Smooth muscle cell (in vitro differentiated cells): Measurements from ENCODE around the gene SPATA9. TPM values are rescaled to one million over a fixed set of nuclear protein-coding genes. Genes with fewer than 3 reads are reported as not detected.
A peak's percentile ranks its signal among the peaks of the same experiment; 100 is the strongest.

Experiments used
- DNase-seq: peaks from one replicate; lab custom pipeline; 2025; ENCODE audit not compliant: unreplicated experiment; lab: John Stamatoyannopoulos, UW
- H2AFZ ChIP-seq: fragments of 200-600 bp; sonication (generic); 2 replicates; pipeline ENCODE4 v1.6.0; 2016; ENCODE audit warnings: antibody characterized with exemption, low read depth, mild to moderate bottlenecking
- H3F3A ChIP-seq: fragments of 200-600 bp; sonication (generic); 2 replicates; pipeline ENCODE4 v1.6.0; 2017; ENCODE audit warnings: antibody characterized with exemption, low read depth
- H3K27ac ChIP-seq: fragments of 200-600 bp; sonication (generic); 2 replicates; pipeline ENCODE4 v1.5.1; 2016; ENCODE audit warnings: low read depth, mild to moderate bottlenecking
- H3K27me3 ChIP-seq: fragments of 200-600 bp; sonication (generic); 2 replicates; pipeline ENCODE4 v1.6.1; 2016; ENCODE audit warnings: low read depth, mild to moderate bottlenecking
- H3K36me3 ChIP-seq: fragments of 200-600 bp; sonication (generic); 2 replicates; pipeline ENCODE4 v1.5.1; 2016; ENCODE audit warnings: low read depth
- H3K4me1 ChIP-seq: fragments of 200-600 bp; sonication (generic); 2 replicates; pipeline ENCODE4 v1.5.1; 2016; ENCODE audit warnings: low read depth
- H3K4me2 ChIP-seq: fragments of 200-600 bp; sonication (generic); 2 replicates; pipeline ENCODE4 v1.6.0; 2016; ENCODE audit warnings: mild to moderate bottlenecking
- H3K4me3 ChIP-seq: fragments of 200-600 bp; sonication (generic); 2 replicates; pipeline ENCODE4 v1.5.1; 2016; ENCODE audit warnings: mild to moderate bottlenecking
- H3K79me2 ChIP-seq: fragments of 200-600 bp; sonication (generic); 2 replicates; pipeline ENCODE4 v1.6.0; 2016; ENCODE audit warnings: low read depth, mild to moderate bottlenecking
- H3K9ac ChIP-seq: fragments of 200-600 bp; sonication (generic); 2 replicates; pipeline ENCODE4 v1.6.0; 2016; ENCODE audit warnings: low read depth
- H3K9me3 ChIP-seq: fragments of 200-600 bp; sonication (generic); replicated peaks from 2 replicates; pipeline ENCODE4 v1.5.1; 2016; ENCODE audit warnings: low read depth
- H4K20me1 ChIP-seq: fragments of 200-600 bp; sonication (generic); 2 replicates; pipeline ENCODE4 v1.6.0; 2016; ENCODE audit warnings: low read depth
- WGBS: methylation state at CpG from one replicate; pipeline ENCODE4 v1.1.7; 2016; ENCODE audit warnings: low lambda C conversion rate; 5-methylcytosine and 5-hydroxymethylcytosine counted together
- polyA plus RNA-seq: library from polyadenylated mRNA; unstranded; fragments of >200 nt; fragmentation: Nextera tagmentation; extraction: Ambion mirVana; gene quantifications from 2 replicates; pipeline ENCODE4 v1.2.1, GENCODE V29; 2016
- total RNA-seq: library from RNA; depleted of rRNA; stranded (reverse); fragments of >200 nt; gene quantifications from 2 replicates; pipeline ENCODE4 v1.2.3, GENCODE V29; 2014
- TF ChIP-seq, protein P1 (sequence below): fragments of 200-600 bp; sonication (generic); IDR thresholded peaks from 2 replicates; pipeline ENCODE4 v1.5.1; 2017; ENCODE audit warnings: borderline replicate concordance, mild to moderate bottlenecking, antibody characterized with exemption; ENCODE audit not compliant: insufficient read depth, poor library complexity, severe bottlenecking

Gene SPATA9
- total and polyA plus RNA-seq, 2 experiments from 2014 or later = not detected

DNA sequence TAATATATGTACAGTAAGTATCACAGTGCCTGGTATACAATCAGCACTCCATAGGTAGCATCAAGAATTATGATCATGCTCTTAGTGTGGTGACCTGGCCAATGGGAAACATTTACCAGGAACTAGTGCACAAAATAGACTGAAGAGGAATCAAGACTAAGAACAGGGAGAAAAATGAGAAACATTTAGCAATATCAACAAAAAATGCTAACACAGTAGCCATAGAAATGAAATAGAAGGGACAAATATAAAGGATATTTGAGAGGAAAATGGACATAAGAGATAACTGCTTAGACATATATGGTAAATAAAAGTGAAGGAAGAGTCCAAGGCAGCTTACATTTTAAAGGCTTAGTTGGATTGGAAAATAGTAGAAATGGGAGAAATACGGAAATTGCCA lies 16.5 kb upstream of the SPATA9 start:
- TF ChIP-seq, protein P1, sequence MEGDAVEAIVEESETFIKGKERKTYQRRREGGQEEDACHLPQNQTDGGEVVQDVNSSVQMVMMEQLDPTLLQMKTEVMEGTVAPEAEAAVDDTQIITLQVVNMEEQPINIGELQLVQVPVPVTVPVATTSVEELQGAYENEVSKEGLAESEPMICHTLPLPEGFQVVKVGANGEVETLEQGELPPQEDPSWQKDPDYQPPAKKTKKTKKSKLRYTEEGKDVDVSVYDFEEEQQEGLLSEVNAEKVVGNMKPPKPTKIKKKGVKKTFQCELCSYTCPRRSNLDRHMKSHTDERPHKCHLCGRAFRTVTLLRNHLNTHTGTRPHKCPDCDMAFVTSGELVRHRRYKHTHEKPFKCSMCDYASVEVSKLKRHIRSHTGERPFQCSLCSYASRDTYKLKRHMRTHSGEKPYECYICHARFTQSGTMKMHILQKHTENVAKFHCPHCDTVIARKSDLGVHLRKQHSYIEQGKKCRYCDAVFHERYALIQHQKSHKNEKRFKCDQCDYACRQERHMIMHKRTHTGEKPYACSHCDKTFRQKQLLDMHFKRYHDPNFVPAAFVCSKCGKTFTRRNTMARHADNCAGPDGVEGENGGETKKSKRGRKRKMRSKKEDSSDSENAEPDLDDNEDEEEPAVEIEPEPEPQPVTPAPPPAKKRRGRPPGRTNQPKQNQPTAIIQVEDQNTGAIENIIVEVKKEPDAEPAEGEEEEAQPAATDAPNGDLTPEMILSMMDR = no peak
- Histone ChIP-seq H3K27me3 (no peaks in the 10 kb centered on the region), H4K20me1 (no peaks in the 10 kb centered on the region), H3K9me3 (no peaks in the 10 kb centered on the region), H3K9ac (no peak overlapping the region), H3K27ac (no peak overlapping the region), H3K4me3 (no peak overlapping the region), H3K36me3 (no peaks in the 10 kb centered on the region), H2AFZ (no peak overlapping the region), H3F3A (peaks cover 4% of the 10 kb centered on the region), H3K4me1 (peaks cover 4% of the 10 kb centered on the region), H3K4me2 (no peak overlapping the region), H3K79me2 (no peaks in the 10 kb centered on the region)
- DNase-seq = no peak
- WGBS = 96% methylated on average over 1 of the region's 1 CpG

DNA sequence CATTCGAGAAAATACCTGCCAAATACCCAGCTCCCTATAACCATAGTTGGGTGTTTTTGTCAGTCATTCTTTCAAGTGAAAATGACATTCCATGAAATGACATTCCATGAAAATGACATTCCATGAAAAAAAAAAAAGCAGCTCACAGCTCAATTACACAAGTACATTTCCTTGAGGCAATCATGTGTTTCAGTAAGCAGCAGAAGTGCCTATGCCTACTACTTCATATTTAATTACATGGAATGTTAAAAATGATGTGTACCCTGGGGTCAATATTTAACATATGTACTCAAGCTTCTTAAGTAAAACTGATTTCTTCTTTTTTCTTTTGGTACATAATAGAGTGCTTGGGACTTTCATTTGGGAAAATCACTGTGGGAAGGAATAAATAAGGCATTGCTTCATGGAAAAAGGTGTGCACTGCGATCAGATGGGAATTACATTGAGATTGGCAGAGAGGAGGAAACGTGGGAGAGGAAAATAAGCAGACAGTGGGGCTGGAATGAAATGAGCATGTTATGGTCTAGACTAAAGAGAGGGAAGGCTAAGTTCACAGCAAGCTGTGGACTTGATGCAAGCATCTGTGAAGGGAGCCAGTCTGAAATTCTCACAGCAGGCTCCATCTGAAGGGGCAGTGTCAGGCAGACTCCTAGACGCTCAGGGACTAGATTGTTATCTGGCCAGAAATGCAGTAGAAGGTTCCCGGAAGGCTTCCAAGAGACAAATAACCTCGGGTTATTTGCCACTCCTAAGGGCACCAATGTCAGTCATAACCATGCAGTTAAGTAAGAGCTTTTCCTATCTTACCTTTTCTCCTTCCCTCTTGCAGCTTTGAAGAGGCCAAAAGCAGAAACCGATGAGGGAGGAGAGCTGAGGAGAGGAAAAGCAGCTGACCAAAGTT lies 15.2 kb upstream of the SPATA9 start:
- TF ChIP-seq, protein P1 = no peak

DNA sequence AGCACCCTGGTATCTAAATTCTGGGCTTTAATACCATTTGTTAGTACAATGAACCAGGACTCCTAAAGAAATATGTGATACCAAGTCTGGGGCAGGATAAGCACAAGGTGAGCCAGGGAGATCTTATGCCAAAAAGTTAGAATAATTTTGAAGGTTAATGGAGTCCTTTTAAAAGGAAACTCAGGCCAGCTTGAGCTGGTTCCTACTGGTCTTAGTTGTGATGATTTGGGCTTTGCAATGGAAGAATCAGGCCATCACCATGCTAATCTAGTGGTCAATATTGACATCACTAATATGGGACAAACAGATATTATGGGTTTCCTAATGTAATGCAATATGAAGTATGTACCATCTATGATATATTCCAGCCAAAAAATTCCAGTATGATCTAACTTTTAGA lies 7.5 kb upstream of the SPATA9 start:
- TF ChIP-seq, protein P1 = no peak

More for the DNA sequence above, 15.2 kb upstream of the SPATA9 start:
- no peaks in the 10 kb centered on the region for H3K79me2 ChIP-seq
- H3K4me2 ChIP-seq = peak overlapping the region; percentile 1
- H4K20me1 ChIP-seq = no peaks in the 10 kb centered on the region
- no peaks in the 10 kb centered on the region for H3K27me3 ChIP-seq
- 16% methylated on average over 7 of the region's 7 CpGs for WGBS
- no peak overlapping the region for H3K4me3 ChIP-seq
- no peaks in the 10 kb centered on the region for H3K36me3 ChIP-seq
- no peaks in the 10 kb centered on the region for H3K9me3 ChIP-seq
- no peak overlapping the region for H3K9ac ChIP-seq
- no peak overlapping the region for H3K27ac ChIP-seq
- H3F3A ChIP-seq = peaks cover 4% of the 10 kb centered on the region
- peaks cover 4% of the 10 kb centered on the region for H3K4me1 ChIP-seq
- no peak for DNase-seq
- no peak overlapping the region for H2AFZ ChIP-seq

More for the DNA sequence above, 7.5 kb upstream of the SPATA9 start:
- Histone ChIP-seq H3K36me3 (no peaks in the 10 kb centered on the region), H4K20me1 (no peaks in the 10 kb centered on the region), H3K27me3 (no peaks in the 10 kb centered on the region), H3K4me3 (no peak overlapping the region), H3K9ac (no peak overlapping the region), H3K4me1 (peaks cover 8% of the 10 kb centered on the region), H2AFZ (no peak overlapping the region), H3K9me3 (no peaks in the 10 kb centered on the region), H3K27ac (no peak overlapping the region), H3K4me2 (no peak overlapping the region), H3K79me2 (no peaks in the 10 kb centered on the region), H3F3A (no peaks in the 10 kb centered on the region)
- no peak for DNase-seq
